Measurements from ENCODE around the gene PCDHGC3.

The PCDHGC3 gene

DNA sequence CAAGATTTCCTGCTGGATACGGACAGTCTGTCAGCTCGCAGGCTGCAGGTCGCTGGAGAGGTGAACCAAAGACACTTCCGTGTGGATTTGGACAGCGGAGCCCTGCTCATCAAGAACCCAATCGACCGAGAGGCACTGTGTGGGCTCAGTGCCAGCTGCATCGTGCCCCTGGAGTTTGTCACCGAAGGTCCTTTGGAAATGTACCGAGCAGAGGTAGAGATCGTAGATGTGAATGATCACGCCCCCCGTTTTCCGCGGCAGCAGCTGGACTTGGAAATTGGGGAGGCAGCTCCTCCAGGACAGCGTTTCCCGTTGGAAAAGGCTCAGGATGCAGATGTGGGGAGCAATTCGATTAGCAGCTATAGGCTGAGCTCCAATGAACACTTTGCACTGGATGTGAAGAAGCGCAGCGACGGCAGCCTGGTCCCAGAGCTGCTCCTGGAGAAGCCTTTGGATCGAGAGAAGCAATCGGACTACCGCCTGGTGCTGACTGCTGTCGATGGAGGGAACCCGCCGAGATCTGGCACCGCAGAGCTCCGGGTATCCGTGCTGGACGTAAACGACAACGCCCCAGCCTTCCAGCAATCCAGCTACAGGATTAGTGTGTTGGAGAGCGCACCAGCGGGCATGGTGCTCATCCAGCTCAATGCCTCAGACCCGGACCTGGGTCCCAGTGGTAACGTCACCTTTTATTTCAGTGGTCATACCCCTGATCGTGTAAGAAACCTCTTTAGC is 9.7 kb downstream of the PCDHGC3 start:
- no peak for DNase-seq

DNA sequence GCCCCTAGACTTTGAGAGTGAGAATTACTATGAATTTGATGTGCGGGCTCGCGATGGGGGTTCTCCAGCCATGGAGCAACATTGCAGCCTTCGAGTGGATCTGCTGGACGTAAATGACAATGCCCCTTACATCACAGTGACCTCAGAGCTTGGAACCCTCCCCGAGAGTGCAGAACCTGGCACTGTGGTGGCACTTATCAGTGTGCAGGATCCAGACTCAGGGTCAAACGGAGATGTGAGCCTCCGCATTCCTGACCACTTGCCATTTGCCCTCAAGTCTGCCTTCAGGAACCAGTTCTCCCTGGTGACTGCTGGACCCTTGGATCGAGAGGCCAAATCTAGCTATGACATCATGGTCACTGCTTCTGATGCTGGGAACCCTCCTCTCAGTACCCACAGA is 10.3 kb downstream of the PCDHGC3 start:
- no peak for DNase-seq

DNA sequence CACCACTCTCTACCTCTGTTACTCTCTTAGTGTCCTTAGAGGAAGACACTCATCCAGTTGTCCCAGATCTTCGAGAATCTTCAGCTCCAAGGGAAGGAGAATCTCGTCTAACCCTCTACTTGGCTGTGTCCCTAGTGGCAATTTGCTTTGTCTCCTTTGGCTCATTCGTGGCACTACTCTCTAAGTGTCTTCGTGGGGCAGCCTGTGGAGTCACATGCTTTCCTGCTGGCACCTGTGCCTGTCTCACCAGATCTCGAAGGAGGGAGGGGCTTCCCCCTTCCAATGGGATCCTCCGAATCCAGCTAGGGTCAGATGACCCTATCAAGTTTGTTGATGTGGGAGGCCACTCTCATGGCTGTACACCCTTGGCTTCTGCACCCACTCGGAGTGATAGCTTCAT is 11.4 kb downstream of the PCDHGC3 start:
- DNase-seq: no peak

DNA sequence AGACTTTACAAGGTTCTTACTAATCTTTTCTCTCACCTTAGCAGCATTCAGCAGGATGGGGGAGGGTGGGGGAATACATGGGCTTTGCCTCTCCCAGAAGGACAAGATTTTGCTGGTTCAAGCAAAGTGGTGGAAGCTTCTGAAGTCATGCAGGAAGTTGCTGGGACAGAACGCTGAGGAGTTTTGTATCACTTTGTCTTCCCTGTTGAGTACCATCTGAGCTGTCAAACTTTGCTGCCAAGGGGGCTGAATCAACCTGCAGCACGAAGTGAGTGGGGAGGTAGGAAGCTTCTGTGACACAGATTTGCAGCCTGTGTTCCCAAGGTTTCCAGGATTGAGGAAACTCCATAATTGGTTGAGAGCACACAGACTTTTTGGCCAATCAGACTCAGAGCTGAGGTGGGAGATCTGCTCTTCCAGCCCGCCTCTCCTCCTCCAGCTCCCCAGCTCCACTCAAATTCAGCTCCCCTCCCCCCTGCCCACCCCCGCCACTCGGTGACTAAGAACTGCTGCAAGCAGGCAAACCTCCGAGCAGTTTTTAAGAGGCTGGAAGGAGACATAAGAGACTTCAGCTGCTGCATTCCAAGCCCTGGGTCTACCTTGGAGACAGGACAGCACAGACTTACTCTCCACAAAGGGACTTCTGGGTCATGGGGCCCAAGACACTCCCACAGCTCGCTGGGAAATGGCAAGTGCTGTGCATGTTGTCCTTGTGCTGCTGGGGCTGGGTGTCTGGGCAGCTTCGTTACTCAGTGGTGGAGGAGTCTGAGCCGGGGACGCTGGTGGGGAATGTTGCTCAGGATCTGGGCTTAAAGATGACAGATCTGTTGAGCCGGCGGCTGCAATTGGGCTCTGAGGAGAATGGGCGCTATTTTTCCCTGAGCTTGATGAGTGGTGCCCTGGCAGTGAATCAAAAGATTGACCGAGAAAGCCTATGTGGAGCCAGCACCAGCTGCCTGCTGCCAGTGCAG is 13.1 kb downstream of the PCDHGC3 start, which contains the start of gene PCDHGC5:
TSS of gene PCDHGC5 (plus strand) at position 491 of the 971 bp plus-strand sequence. CDS start at position 651, 160 bp downstream.
- DNase-seq: no peak

DNA sequence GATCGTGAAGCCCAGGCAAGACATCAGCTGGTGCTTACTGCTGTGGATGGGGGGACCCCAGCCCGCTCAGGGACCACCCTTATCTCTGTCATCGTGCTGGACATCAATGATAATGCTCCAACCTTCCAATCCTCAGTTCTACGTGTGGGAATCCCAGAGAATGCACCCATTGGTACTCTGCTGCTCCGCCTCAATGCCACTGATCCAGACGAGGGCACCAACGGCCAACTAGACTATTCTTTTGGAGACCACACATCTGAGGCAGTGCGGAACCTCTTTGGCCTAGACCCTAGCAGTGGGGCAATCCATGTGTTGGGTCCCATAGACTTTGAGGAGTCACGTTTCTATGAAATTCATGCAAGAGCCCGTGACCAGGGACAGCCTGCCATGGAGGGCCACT is 14.1 kb downstream of the PCDHGC3 start:
- no peak for DNase-seq

DNA sequence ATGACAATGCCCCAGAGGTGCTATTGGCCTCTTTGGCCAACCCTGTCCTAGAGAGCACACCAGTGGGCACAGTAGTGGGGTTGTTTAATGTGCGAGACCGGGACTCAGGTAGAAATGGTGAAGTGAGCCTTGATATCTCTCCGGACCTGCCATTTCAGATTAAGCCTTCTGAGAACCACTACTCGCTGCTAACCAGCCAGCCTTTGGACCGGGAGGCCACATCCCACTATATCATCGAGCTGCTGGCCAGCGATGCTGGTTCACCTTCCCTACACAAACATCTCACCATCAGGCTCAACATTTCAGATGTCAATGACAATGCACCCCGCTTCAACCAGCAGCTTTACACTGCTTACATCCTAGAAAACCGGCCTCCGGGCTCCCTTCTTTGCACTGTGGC is 14.5 kb downstream of the PCDHGC3 start:
- no peak for DNase-seq

DNA sequence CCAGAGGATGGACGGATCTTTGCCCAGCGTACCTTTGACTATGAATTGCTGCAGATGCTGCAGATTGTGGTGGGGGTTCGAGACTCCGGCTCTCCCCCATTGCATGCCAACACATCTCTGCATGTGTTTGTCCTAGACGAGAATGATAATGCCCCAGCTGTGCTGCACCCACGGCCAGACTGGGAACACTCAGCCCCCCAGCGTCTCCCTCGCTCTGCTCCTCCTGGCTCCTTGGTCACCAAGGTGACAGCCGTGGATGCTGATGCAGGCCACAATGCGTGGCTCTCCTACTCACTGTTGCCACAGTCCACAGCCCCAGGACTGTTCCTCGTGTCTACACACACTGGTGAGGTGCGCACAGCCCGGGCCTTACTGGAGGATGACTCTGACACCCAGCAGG is 15.0 kb downstream of the PCDHGC3 start:
- no peak for DNase-seq

DNA sequence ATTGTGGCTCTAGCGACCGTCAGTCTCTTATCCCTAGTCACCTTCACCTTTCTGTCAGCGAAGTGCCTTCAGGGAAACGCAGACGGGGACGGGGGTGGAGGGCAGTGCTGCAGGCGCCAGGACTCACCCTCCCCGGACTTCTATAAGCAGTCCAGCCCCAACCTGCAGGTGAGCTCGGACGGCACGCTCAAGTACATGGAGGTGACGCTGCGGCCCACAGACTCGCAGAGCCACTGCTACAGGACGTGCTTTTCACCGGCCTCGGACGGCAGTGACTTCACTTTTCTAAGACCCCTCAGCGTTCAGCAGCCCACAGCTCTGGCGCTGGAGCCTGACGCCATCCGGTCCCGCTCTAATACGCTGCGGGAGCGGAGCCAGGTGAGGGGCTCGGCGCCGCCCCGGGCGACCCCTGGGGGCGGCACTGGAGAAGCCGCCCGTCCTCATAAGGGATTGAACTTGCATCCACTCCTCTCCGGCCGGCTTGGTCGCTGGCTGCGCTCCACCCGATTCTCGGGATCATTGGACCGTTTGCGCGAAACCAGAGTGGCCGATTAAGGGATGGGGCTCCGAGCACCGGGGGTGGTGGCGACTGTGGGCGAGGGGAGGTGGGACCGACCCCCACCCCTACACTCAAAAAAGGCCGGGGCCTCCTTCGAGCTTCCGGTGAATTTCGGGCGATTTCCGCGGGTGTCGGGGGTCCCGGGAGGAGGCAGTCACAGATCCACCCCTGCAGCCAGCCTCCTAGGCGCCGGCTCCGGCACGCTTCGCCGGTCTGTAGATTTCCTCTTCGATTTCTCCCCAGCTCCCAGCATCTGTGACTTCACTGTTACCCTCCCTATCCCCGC is 15.8 kb downstream of the PCDHGC3 start:
- DNase-seq: no peak

DNA sequence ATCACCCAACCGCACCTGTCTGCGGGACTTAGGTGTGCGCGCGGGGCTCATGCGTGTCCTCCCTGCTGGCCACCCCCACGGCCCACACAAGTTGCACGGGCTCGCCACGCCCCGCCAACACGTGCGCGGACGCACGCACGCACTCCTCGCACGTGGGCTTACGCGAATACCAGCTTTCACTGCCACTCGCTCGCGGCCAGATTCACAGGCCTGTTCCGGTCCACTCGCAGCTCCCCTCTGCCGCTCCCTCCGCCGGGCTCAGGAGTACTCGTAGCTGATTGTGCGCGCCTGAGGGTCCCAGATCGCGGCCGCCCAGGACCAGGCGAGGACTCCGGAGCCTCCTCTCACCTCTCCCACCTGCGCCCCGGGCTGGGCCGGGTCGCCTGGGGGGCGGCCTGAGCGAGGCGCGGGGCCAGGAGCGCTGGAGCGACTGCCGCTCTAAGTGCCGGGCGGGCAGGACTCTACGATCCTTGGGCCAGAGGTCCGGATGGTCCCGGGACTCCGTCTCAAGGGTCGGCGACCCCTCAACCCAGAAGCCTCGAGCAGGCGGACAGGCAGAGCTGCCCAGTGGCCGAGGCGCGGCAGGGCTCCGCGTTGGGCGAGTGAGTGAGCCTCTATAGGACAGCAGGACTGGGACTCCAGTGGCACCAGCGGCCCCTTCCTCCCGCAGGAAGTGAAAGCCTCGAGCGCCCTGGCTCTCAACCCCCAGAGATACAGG is 16.6 kb downstream of the PCDHGC3 start:
- no peak for DNase-seq

DNA sequence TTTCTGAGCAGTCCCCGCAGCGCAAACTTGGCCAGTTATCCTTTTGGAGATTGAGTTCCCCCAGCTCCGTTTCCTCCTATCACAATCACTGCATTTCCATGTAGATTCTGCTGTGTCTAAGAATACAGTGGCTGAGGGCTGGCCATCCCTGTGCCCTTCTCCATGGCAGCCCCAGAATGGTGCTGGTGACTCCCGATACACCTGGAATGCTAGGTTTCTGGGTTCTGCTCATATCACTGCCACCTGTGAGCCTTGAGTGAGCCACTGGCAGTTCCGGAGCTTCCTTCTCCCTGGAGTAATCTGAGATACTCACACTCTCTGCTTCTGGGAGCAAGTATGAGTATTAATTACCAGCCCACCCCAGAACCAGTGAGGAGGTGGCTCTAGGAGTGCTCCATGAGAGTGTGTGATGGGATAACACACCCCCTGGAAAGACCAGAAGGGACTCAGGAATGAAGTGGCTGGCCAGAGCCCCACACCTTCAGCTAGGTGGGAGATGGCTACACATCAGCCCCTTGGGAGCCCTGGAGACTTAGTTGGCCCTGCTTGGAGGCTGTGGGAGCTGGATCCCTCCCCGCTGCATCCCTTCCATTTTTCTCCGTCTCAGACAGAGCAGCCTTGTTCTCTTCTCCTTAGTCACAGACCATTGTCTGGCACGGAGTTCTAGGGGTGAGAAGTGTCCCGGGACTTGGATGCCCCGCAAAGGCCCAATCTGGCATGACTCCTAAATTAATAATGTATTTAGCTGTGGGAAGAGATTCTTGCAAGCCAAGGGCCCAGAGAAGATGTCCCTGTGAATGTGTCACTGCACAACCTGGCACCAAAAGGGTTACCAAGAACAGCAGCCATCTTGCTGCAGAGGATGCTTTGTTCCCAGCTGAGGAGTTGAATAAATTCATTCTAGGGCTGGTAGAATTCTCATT is 18.0 kb downstream of the PCDHGC3 start:
- DNase-seq: no peak

DNA sequence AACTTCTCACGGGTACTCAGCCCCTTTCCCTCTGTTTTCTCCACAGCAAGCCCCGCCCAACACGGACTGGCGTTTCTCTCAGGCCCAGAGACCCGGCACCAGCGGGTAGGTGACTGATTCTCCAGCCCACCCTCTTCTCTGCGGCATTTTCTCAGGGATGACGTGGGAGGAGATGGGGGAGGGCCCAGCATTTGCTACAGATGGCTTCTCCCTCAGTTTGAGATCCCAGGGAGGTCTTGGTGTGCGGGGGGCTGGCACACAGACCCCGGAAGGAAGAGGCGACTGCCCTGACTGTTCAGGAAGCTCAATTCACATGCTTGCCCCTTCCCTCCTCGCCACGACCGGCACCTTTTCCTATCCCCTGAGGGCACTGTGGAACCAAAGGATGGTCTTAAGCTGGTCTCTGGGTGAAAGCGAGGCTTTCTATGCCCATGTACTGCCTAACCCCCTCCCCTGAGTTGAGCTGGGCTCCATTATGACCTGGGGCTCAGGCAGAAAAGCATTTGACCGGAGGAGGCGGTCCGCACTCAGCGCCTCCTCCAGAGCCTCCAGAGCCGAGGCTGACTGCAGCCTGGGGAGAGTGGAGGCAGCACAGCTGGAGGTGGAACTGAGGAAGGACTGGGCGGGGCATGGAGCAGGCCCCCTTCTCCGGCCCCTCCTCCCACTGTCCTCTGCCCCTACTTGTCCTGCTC is 19.1 kb downstream of the PCDHGC3 start:
- DNase-seq: no peak

DNA sequence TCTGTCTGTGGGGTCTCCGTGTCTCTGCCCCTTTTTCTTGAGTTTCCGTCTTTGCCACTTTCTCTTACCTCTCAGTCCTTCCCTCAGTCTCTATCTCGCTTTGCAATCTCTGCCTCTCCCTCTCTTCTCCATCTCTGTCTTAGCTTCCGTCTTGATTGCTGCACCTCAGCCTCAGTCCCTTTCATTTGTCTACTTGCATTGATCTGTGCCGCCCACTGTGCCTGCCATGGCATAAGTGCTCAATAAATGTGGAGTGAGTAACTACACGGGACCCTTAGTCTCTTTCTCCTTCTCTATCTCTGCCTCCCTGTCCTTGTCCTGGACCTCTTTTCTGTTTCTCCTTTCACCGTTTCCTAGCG is 19.7 kb downstream of the PCDHGC3 start:
- DNase-seq: no peak

DNA sequence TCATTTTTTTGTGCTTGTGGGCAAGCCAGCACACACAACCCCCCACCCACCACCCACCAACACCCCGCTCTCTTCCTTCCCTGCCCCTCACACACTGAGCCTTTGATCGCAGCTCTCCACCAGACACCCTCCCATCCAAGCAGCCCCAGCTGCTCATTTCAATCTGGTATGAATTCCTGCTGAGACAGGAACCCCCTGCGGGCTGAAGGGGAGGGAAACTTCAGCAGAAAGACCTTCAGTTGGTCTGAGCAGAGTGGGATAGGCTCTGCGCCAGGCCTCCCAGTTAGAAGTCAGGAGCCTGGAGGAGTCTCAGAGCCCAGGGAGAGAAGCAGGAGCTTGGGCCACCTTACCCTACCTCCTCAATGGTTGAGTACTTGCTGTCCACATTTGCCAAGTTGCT is 20.3 kb downstream of the PCDHGC3 start:
- DNase-seq: no peak

DNA sequence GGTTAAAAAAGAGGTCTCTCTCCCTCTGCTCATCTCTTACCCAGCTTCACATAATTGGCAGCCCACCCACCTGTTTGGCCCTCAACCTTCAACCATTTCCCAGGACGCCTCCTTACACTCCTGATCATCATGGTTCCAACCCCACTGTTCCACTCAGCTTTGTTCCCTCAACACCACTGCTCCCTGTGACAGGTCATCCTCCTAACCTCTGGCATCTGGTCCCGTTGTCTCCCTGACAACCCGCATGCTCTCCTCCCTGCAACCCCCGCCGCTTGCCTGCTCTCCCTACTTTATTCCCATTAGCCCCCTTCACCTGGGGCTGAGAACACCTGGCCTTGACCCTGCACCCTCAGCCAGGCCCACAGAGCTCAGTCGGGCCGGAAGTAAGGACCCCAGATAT is 26.0 kb downstream of the PCDHGC3 start:
- DNase-seq: no peak

DNA sequence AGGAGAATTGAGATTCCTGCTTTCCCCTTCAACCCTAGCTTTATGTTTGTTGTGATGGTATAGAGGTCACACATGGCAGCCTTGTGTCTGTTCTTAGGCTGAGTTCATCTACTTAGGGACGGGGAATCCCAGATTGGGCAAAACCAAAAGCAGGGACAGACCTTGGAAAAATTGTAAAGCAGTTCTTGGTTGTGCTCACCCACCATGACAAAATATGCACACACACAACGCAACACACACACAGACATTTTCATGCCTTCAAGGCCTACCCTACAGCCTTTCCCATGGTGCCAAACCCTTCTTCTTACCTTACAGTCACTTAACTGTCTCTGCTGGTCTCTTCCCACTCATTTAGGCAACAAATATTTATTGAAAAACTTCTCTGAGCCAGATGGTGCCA is 27.9 kb downstream of the PCDHGC3 start:
- DNase-seq: no peak

DNA sequence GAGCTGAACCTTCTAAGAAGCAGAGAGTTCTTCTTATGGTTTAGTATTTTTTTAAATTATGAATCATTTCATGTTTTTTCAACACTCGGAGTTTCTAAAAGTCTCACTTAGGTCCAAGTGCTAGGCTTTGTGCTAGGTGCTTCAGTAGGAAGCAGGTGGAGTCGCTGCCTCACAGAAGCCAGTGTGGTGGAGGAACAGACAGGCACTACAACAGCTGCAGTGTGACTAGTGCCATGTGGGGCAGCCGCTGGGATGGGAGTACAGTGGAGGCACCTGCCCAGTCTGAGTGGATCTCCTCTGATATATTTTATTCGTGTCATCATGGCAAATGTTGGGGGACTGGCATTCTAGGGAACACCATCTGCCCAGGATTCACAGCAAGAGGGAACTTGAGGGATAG is 28.4 kb downstream of the PCDHGC3 start:
- no peak for DNase-seq

DNA sequence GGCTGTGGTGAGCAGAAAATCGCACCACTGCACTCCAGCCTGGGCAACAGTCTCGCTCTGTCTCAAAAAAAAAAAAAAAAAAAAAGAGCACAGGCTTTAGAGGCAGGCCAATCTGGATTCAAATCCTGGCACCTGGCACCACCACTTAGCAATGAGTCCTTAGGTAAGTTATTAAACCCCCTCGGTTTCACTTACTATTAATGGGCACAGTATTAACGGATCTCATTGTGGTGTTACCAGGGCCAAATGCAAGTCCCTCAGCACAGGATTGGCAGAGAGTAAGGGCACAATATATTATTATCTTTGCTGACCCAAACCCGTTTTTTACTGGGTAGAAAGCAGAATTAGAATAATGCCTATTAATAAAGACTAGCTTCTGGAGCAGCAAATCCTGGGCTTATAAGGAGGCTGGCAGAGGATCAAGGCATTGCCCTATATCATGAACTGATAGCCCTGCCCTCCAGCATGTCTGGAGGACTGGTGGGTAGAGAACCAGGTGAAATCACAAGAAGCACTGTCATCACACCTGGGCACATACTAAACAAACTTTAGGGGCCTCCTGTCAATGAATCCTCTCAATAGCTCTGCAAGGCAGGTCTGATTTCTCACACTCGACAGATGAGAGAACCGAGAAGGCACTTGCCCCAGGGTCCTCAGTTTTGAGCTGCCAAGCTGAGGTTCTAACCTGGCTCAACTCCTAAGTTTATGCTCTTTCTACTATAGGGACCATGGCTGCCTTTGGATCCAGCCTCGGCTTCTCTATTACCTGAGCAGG is 30.8 kb downstream of the PCDHGC3 start:
- DNase-seq: no peak

DNA sequence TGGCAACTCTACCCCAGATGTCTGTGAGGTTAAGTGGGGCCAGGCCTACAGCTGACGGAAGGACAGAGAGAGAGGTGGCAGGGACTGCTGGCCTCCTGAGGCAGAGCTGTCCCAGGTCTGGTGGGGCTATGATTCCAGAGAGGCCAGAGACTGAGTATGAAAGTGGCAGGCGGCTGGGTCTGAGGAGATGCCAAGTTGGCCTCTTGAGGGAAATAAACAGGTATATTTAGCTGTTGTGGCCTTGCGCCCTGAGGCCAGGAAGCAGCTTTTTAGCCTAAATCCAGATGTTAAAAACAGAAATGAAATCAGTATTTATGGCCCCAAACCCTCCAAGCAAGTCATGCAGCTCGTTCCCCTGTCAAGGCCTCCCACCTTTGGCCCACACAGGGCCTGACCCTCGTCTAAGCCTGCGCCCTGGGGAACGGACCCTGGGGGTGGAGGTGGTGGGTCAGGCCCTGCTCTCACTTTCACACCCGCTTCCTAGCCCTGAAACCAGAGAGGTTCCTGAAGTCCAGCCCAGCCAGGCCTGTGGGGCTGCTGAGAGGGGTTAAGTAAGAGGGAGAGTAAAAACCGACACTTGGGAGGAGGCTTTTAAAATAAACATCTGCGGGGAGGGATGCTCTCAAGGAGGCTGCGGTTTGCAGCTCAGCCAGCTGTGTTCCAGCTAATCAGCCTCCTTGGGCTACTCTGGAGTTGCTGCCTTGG is 31.8 kb downstream of the PCDHGC3 start:
- no peak for DNase-seq

DNA sequence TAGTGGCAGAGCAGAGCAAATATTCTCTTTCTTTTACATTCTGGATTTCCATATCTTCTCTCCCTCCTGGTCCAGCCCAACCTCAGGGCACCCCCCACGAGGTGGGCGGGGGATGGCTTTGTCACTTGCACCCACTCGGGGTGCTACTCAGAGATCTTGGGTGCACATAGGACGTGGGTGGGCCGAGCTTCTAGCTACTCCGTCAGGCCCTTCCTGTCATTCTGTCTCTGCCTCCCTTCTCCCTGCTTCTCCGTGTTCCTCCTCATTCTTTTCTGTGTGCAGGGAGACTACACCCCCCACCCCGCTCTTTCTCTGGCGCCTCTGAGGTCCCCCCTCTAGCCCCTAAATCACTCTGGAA is 32.7 kb downstream of the PCDHGC3 start:
- no peak for DNase-seq
